ENCODE results near the gene CWC22. TPM values are rescaled to one million over a fixed set of nuclear protein-coding genes. Genes with fewer than 3 reads are reported as not detected.
"Not testable (repeated sequence)": the region's sequence is repeated elsewhere in the genome, so short reads cannot be mapped to it uniquely, and the experiment has no call there.

Gene CWC22
- total RNA-seq, 1 donor from 2014 or later, result 18.0 TPM

- Histone ChIP-seq H3K36me3 (ENCODE audit: control insufficient read depth, insufficient read depth, low read length) (no peaks in the 10 kb centered on the region), H3K4me3 (ENCODE audit: low read depth, low read length) (no peak overlapping the region), H3K27me3 (ENCODE audit: control insufficient read depth, insufficient read depth, low read length) (no peaks in the 10 kb centered on the region)
- TF ChIP-seq, protein P1, sequence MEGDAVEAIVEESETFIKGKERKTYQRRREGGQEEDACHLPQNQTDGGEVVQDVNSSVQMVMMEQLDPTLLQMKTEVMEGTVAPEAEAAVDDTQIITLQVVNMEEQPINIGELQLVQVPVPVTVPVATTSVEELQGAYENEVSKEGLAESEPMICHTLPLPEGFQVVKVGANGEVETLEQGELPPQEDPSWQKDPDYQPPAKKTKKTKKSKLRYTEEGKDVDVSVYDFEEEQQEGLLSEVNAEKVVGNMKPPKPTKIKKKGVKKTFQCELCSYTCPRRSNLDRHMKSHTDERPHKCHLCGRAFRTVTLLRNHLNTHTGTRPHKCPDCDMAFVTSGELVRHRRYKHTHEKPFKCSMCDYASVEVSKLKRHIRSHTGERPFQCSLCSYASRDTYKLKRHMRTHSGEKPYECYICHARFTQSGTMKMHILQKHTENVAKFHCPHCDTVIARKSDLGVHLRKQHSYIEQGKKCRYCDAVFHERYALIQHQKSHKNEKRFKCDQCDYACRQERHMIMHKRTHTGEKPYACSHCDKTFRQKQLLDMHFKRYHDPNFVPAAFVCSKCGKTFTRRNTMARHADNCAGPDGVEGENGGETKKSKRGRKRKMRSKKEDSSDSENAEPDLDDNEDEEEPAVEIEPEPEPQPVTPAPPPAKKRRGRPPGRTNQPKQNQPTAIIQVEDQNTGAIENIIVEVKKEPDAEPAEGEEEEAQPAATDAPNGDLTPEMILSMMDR (IDR thresholded peaks at IDR 0.05; ENCODE audit: insufficient read depth, low read length, poor library complexity, severe bottlenecking), result no peak
- DNase-seq (ENCODE audit: low read depth), result no peak
These were observed 74.3 kb downstream of the CWC22 start for GRCh38 chr2:179932786-179933185.

GRCh38 chr2:179931502-179931901 is 75.6 kb downstream of the CWC22 start:
- Histone ChIP-seq H3K4me3 (ENCODE audit: low read depth, low read length) (no peak overlapping the region), H3K27me3 (ENCODE audit: control insufficient read depth, insufficient read depth, low read length) (no peaks in the 10 kb centered on the region), H3K36me3 (ENCODE audit: control insufficient read depth, insufficient read depth, low read length) (no peaks in the 10 kb centered on the region)
- DNase-seq (ENCODE audit: low read depth), result no peak
- TF ChIP-seq, protein P1 (IDR thresholded peaks at IDR 0.05; ENCODE audit: insufficient read depth, low read length, poor library complexity, severe bottlenecking), result no peak

DNA sequence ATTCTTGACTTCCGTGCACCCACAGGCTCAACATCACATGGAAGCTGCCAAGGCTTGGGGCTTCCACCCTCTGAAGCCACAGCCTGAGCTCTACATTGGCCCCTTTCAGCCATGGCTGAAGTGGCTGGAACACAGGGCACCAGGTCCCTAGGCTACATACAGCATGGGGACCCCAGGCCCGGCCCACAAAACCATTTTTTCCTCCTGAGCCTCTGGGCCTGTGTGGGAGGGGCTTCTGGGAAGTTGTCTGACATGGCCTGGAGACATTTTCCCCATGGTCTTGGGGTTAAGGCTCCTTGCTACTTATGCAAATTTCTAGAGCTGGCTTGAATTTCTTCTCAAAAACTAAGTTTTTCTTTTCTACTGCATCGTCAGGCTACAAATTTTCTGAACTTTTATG is 77.1 kb downstream of the CWC22 start:
- H3K4me3 ChIP-seq (ENCODE audit: low read depth, low read length); DNase-seq (ENCODE audit: low read depth); H3K27me3 ChIP-seq (ENCODE audit: control insufficient read depth, insufficient read depth, low read length); H3K36me3 ChIP-seq (ENCODE audit: control insufficient read depth, insufficient read depth, low read length): not testable (repeated sequence)

- DNase-seq (ENCODE audit: low read depth), result no peak
- TF ChIP-seq, protein P1 (IDR thresholded peaks at IDR 0.05; ENCODE audit: insufficient read depth, low read length, poor library complexity, severe bottlenecking), result no peak
- H3K36me3 ChIP-seq (ENCODE audit: control insufficient read depth, insufficient read depth, low read length), result no peaks in the 10 kb centered on the region
- H3K4me3 ChIP-seq (ENCODE audit: low read depth, low read length), result no peak overlapping the region
- no peaks in the 10 kb centered on the region for H3K27me3 ChIP-seq (ENCODE audit: control insufficient read depth, insufficient read depth, low read length)
These were observed 80.1 kb downstream of the CWC22 start for GRCh38 chr2:179927041-179927440.

DNA sequence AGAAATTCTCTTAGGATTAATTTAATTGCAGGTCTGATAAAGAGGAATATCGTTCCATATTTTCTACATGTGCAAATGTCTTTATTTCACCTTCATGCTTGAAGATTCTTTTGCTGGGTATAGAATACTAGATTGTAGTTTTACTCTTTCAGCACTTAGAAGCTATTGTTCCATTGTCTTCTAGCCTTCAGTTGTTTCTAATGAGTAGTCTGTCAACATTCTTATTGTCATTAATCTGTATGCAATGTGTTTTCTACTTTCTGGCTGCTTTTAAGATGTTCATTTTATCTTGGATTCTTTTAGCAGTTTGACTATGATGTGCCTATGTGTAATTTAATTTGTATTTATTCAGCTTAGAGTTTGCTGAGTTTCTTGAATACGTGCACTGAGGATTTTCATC is 81.4 kb downstream of the CWC22 start:
- TF ChIP-seq, protein P1 (IDR thresholded peaks at IDR 0.05; ENCODE audit: insufficient read depth, low read length, poor library complexity, severe bottlenecking), result no peak
- DNase-seq (ENCODE audit: low read depth), result no peak
- Histone ChIP-seq H3K36me3 (ENCODE audit: control insufficient read depth, insufficient read depth, low read length) (no peaks in the 10 kb centered on the region), H3K27me3 (ENCODE audit: control insufficient read depth, insufficient read depth, low read length) (no peaks in the 10 kb centered on the region), H3K4me3 (ENCODE audit: low read depth, low read length) (no peak overlapping the region)

- Histone ChIP-seq H3K36me3 (ENCODE audit: control insufficient read depth, insufficient read depth, low read length) (no peaks in the 10 kb centered on the region), H3K27me3 (ENCODE audit: control insufficient read depth, insufficient read depth, low read length) (no peaks in the 10 kb centered on the region), H3K4me3 (ENCODE audit: low read depth, low read length) (no peak overlapping the region)
- TF ChIP-seq, protein P1 (IDR thresholded peaks at IDR 0.05; ENCODE audit: insufficient read depth, low read length, poor library complexity, severe bottlenecking), result no peak
- no peak for DNase-seq (ENCODE audit: low read depth)
These were observed 89.8 kb downstream of the CWC22 start for GRCh38 chr2:179917272-179917671.

Measured in kidney epithelial cell (primary cell).